ENCODE data around the gene MRTFB. TPM values are rescaled to one million over a fixed set of nuclear protein-coding genes. Genes with fewer than 3 reads are reported as not detected.

The MRTFB gene
- polyA plus RNA-seq, 1 experiment: 10.5 TPM

GRCh38 chr16:14087590-14088154, 16.6 kb downstream of the MRTFB start:
- Histone ChIP-seq H3K27ac (ENCODE audit: low read depth, low read length) (no peak overlapping the region), H3K9me3 (ENCODE audit: control insufficient read depth, insufficient read depth, low read length) (no peaks in the 10 kb centered on the region), H3K4me3 (ENCODE audit: low read depth, low read length) (no peak overlapping the region), H3K27me3 (ENCODE audit: control insufficient read depth, insufficient read depth, low read length) (no peaks in the 10 kb centered on the region)
- no peak for DNase-seq (ENCODE audit: low read depth, low spot score)
- ChIA-PET CTCF (interaction anchor here (1.1 kb wide), 1 partner anchor 164 kb away, joined by 3 read pairs; no protein-coding TSS in a partner anchor), POLR2A (no interaction called here)
- TF ChIP-seq, protein P1, sequence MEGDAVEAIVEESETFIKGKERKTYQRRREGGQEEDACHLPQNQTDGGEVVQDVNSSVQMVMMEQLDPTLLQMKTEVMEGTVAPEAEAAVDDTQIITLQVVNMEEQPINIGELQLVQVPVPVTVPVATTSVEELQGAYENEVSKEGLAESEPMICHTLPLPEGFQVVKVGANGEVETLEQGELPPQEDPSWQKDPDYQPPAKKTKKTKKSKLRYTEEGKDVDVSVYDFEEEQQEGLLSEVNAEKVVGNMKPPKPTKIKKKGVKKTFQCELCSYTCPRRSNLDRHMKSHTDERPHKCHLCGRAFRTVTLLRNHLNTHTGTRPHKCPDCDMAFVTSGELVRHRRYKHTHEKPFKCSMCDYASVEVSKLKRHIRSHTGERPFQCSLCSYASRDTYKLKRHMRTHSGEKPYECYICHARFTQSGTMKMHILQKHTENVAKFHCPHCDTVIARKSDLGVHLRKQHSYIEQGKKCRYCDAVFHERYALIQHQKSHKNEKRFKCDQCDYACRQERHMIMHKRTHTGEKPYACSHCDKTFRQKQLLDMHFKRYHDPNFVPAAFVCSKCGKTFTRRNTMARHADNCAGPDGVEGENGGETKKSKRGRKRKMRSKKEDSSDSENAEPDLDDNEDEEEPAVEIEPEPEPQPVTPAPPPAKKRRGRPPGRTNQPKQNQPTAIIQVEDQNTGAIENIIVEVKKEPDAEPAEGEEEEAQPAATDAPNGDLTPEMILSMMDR (IDR thresholded peaks at IDR 0.05; ENCODE audit: low read depth, low read length): no peak

DNA sequence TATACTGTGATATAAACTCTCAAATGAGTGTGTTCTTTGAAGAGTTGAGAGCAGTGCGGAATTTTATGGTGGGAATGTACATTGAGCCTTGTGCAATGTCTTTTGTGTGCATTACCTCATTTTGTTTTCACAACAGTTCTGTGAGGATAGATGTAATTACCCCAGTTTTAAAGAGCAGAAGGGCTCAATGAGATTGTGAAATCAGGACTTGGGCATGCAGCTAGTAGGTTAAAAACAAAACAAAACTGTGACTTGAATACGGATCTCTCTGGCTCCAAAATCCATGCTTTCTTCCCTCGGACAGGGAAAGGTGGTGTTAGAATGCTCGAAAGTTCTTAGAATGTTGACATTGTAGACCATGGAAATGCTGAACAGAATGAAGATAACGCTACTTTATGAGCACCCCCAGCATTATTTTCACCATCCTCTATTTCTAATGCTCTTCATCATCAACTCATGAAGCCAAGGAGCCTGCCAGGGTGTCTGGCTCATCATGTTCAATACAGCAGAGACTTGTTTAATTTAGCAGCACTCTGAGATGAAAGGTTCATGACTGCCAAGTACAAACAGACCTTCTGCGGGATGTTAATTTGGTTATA, 17.1 kb downstream of the MRTFB start:
- H3K4me3 ChIP-seq (ENCODE audit: low read depth, low read length): no peak overlapping the region
- no peaks in the 10 kb centered on the region for H3K9me3 ChIP-seq (ENCODE audit: control insufficient read depth, insufficient read depth, low read length)
- TF ChIP-seq, protein P1 (IDR thresholded peaks at IDR 0.05; ENCODE audit: low read depth, low read length): no peak
- DNase-seq (ENCODE audit: low read depth, low spot score): no peak
- H3K27ac ChIP-seq (ENCODE audit: low read depth, low read length): no peak overlapping the region
- ChIA-PET POLR2A (no interaction called here), CTCF (no interaction called here)
- H3K27me3 ChIP-seq (ENCODE audit: control insufficient read depth, insufficient read depth, low read length): no peaks in the 10 kb centered on the region

- POLR2A ChIA-PET: no interaction called here
- no peak for DNase-seq (ENCODE audit: low read depth, low spot score)
- CTCF ChIA-PET: no interaction called here
- Histone ChIP-seq H3K27me3 (ENCODE audit: control insufficient read depth, insufficient read depth, low read length) (no peaks in the 10 kb centered on the region), H3K27ac (ENCODE audit: low read depth, low read length) (no peak overlapping the region), H3K9me3 (ENCODE audit: control insufficient read depth, insufficient read depth, low read length) (no peaks in the 10 kb centered on the region), H3K4me3 (ENCODE audit: low read depth, low read length) (no peak overlapping the region)
- TF ChIP-seq, protein P1 (IDR thresholded peaks at IDR 0.05; ENCODE audit: low read depth, low read length): no peak
These were observed 18.2 kb downstream of the MRTFB start for GRCh38 chr16:14089283-14089823.

DNA sequence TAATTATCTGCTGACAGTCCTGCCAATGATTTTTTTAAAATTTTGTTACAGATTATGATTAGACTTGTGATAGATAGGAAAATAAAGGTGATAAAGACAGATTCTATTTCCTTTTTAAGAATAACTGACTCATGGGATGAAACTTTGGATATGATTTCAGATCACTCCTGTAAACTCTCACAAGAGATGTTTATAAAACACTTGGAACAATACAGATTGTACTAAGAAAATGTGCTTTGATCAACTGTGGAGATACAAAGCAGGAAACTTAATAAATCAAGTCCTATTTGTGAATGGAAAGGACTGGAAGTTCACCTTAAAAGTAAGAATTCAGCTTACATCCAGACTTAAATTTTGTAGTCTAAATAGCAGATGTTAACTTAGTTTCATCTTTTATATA, 21.4 kb downstream of the MRTFB start:
- Histone ChIP-seq H3K27ac (ENCODE audit: low read depth, low read length) (no peak overlapping the region), H3K9me3 (ENCODE audit: control insufficient read depth, insufficient read depth, low read length) (no peaks in the 10 kb centered on the region), H3K4me3 (ENCODE audit: low read depth, low read length) (no peak overlapping the region), H3K27me3 (ENCODE audit: control insufficient read depth, insufficient read depth, low read length) (no peaks in the 10 kb centered on the region)
- ChIA-PET CTCF (no interaction called here), POLR2A (no interaction called here)
- DNase-seq (ENCODE audit: low read depth, low spot score): no peak
- TF ChIP-seq, protein P1 (IDR thresholded peaks at IDR 0.05; ENCODE audit: low read depth, low read length): no peak

DNA sequence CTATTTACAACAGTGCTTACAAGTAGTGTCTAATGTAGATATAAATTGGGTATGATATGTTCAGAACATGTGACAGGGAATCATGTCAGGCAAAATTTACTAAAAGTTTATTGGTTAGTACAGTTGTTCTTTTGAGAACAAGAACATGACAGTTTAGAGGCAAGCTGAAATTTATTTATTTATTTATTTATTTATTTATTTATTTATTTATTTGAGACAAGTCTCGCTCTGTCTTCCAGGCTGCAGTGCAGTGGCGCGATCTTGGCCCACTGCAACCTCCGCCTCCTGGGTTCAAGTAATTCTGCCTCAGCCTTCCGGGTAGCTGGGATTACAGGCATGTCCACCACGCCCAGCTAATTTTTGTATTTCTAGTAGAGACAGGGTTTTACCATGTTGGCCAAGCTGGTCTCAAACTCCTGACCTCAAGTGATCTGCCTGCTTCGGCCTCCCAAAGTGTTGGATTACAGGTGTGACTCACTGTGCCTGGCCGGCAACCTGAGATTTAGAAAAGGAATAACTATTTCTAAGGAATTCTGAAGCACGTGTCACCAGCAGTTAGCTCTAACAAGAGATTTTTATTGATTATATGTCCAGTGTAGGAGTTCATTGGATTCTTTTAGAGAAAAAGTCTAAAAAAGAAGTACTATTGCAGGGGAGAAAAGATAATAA, 24.9 kb downstream of the MRTFB start:
- CTCF ChIA-PET: interaction anchor here (1.1 to 1.3 kb wide), 3 partner anchors 10 to 176 kb away, joined by 3 to 7 read pairs (median 4); partner anchors contain the start of gene ERCC4
- POLR2A ChIA-PET: no interaction called here
- H3K27ac ChIP-seq (ENCODE audit: low read depth, low read length): no peak overlapping the region
- H3K4me3 ChIP-seq (ENCODE audit: low read depth, low read length): no peak overlapping the region
- H3K9me3 ChIP-seq (ENCODE audit: control insufficient read depth, insufficient read depth, low read length): no peaks in the 10 kb centered on the region
- H3K27me3 ChIP-seq (ENCODE audit: control insufficient read depth, insufficient read depth, low read length): no peaks in the 10 kb centered on the region
- DNase-seq (ENCODE audit: low read depth, low spot score): no peak
- TF ChIP-seq, protein P1 (IDR thresholded peaks at IDR 0.05; ENCODE audit: low read depth, low read length): no peak

All from AG04450 (cell line).